Amniotic stem cell (primary cell): ENCODE data around the gene IGSF22.

Experiments used
- DNase-seq: peaks from one replicate; lab custom pipeline; 2025; lab: John Stamatoyannopoulos, UW

The IGSF22 gene

DNA sequence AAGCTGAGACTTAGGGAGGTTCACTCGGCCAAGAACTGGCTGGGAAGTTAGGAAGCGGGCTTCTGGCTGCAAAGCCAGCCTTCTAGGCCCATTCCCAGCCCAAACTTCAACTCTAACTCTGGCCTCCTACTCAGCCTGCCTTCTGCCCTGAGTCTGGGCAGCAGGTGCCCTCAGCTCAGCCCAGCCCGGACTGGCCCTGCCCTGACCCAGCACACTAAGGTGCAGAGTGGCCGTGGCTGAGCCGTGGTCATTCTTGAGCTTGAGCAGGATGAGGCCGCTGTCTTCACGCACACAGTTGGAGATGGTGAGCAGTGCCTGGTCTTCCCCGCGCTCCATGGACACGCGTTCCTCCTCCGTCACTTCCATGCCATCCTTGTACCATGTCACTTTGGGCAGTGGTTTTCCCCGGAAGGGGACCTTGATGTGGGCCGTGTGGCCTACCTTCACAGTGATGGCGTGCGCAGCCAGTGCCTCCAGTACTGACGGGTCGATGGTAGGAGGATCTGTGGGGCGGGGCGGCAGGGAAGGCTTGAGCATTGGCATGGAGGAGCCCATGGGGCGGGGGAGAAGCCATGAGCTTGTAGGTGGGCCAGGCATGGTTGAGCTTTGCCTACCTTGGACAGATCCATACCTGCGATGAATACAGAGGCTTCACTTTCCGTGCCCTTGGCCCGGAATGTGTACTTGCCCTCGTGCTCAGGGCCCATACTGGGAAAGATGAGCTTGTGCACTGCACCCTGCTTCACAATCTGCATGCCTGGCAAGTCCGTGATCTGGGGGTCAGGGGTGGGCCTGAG is 12.1 kb downstream of the IGSF22 start:
- DNase-seq = no peak

DNA sequence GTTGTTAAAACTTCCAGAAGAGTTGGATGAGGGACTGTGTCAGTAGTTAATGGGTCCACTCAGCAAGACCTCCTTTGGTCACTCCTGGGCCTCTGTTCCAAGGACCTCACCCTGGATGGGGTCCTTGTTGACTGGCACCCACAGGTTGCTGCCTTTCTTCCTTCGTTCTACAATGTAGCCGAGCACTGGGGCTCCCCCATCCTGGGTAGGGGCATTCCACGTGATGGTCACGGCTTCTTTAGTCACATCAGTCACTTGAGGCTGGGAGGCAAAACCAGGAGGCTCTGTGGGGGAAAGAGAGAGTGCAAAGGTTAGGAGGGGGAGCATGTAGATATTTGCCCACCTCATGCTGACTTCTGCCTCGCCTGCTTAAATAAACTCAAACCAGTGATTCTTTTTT is 15.4 kb downstream of the IGSF22 start:
- no peak for DNase-seq

DNA sequence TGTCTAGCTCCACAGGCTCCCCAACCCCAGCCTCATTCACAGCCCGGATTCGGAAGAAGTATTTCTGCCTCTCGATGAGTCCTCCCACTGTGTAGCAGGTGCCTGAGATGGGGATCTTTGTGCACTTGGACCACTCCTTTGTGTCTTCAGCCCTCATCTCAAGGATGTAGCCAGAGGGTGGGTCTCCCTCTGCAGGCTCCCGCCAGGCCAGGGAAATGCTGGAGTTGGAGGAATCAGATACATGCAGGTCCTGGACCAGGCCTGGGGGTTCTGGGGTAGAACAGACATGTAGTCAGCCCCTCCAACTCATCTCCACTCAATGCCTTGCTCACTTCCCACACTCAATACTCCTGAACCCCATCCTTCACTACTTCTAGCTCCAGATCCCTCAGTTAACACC is 16.6 kb downstream of the IGSF22 start:
- DNase-seq = no peak

DNA sequence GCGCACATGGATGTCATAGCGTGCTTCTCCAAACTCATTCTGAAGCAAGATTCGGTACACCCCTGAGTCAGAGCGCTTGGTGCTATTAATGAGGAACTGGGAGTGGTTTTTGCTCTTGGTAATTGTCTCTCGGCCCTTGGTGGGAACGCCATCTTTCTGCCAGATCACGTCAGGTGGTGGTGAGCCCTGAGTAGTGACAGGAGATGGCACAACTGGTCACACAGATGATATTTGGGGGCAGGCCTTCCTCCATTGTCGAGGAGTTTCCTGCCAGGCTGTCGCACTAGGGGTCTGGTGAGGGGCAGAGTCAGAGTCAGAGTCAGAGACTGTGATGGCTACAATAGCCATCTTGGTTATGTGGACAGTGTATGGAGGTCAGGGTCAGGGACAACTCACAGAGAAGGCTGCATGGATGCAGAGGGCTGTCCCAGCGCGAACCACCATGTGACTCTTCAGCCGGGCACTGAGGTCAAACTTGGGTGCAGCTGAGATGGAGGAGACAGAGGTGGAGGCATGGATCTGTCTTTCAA is 18.1 kb downstream of the IGSF22 start:
- DNase-seq = no peak

DNA sequence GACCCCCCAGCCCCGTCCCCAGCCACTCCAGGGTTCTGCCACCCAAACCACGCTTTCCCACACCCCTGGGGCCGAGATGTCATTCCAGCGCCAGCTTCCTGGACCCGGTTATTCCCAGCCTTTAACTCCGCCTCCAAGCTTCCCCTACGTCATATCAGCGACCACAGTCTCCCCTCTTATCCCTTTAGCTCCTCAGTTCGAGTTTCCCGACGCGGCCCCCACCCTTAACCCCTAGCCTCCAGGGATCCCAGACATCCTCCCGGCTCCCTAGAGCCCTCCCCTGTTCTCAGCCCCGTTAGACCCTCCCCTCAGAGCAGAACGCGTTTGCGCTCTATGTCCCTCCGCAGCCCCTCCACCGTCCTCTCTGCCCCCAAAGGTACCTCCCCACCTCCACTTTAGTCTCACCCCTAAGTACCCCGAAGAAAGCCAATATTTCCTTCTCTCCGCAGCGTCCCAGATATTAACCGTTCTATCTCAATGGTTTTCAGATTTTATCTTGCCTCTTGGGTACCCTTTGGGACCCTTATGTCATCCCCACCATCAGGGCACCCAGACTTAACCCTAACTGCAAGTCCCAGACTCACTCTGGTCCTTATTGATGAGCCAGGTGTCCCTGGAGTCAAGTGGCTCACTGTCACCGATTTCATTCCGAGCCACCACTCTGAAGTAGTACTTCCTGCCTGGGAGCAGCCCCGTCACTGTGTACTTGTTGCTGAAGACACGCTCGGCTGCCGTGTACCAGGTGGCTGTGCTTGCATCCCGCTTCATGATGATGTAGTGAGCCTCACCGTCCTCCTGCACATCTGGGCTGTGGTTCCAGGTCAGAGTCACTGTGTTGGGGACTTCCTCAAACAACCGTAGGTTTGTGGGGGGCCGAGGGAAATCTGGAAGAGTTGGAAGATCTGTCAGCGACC is 19.4 kb downstream of the IGSF22 start:
- DNase-seq = no peak

DNA sequence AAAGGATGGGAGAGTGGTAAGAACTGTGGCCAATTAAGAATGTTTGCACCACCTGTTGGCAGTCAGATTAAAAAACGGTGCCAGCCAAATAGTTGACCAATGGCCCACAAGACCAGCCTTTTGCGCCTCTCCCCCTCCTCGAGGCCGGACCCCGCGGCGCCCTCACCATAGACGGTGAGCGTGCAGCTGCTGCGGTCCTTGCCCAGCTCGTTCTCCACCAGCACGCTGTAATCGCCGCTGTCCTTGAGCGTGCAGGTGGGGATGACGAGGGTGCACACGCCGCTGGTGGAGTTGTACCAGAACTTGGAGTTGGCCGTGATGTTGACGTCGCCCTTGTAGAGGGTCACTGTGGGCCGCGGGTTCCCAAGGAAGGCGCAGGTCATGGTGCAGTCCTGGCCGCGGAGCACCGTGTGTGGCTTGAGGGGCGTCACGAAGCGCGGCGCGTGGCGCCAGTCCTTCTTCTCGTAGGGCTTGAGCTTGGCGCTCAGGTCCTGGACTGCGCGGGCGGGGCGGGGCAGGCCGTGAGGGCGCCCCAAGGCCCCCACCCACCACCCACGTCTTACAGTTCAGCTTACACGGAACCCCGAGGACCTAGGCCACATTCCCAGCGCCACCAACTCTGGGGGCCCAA is 20.2 kb downstream of the IGSF22 start:
- no peak for DNase-seq

DNA sequence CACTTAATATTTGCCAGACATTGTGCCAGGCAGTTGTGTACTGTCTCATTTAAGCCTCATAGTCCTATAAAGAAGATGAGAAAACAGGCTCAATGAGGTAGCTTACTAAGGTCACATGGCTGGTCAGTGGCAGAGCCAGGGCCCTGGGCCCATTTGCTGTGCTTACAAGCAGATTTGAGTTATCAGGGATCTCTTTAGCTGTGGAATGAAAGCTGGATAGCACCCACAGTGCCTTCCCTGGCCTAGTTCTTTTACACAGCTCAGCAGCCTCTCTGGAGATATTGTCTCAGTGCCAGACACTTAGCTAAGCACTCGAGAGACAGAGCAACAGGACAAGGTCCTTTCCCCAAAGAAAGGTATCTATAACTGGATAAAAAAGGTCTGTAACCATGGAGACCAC is 21.3 kb downstream of the IGSF22 start:
- no peak for DNase-seq

DNA sequence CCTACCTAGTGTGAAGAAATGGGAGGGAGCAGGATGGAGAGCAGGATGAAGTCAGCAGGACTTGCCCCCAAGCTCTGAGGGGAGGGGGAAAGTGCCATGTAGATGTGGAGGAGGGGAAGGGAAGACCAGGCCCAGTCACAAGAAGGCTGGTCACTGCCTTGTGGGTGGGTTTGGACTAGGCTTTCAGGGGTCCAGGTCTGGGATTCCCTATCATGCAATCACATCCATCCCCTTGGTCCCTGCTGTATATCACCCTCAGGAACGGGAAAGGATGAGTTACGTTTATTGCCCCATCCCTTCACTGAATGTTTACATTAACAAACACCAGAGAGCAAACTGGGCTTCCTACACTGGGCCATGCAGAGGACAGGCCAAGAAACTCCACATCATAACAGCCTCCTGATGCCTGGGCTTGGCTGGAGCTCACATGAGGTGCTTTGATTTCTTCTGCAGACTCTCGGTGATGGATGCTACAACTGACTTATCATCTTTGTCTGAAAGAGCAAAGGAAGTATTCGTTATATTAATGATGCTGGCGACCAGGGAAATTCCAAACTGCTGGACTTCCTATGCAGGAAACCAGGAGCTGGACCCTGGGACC is 21.8 kb downstream of the IGSF22 start:
- DNase-seq = no peak

DNA sequence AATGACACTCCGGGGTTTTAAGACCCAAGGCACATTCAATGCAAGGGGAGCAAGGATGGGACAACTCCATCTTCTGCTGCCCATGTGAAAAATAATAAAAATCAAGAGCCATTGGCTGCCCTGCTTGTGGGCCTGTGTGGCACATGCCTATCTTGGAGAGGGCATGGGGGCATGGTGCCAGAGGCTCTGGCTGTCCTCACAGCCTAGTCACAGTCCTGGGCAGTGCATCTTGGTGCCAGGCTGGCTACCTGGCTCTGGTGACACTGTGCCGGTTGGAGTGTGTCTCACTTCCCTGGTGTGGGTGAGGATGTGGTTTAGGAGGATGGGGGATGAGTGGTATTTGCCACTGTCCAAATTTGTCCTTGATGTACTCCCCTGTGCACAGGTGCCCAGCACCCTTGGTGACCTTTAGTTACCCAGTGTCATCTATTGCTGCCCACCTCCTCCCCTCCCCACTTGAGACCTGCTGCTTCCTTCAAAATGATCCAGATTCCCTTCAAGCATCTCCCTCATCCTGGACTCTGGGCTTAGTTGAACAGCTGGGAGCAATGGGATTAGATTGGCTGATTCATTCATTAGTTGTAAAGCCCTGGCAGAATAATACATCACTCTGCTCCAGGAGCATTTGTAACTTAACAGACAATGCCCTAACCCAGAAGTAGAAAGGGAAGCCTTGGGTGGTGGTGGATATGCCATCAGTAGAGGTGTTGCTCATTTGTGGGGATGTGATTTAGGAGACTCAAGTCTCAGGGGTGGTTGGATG is 22.8 kb downstream of the IGSF22 start:
- DNase-seq = no peak

DNA sequence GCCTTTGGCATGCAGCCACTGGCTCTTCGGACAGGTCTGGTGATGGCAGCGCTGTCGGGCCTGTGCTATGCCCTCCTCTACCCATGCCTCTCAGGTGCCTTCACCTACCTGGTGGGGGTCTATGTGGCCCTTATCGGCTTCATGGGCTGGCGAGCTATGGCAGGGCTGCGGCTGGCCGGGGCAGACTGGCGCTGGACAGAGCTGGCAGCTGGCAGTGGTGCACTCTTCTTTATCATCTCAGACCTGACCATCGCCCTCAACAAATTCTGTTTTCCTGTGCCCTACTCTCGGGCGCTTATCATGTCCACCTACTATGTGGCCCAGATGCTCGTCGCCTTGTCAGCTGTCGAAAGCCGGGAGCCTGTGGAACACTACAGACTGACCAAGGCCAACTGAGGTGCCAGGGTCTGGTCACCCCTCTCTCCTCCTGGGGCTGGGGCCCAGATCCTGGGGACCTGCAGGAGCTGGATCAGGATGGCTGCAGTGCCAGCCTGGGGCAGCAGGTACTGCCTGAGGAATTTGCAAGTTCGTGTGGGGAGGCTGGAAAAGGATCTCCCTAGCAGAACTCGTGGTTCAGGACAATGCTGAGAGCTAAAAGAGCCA is 24.3 kb downstream of the IGSF22 start:
- DNase-seq = no peak

DNA sequence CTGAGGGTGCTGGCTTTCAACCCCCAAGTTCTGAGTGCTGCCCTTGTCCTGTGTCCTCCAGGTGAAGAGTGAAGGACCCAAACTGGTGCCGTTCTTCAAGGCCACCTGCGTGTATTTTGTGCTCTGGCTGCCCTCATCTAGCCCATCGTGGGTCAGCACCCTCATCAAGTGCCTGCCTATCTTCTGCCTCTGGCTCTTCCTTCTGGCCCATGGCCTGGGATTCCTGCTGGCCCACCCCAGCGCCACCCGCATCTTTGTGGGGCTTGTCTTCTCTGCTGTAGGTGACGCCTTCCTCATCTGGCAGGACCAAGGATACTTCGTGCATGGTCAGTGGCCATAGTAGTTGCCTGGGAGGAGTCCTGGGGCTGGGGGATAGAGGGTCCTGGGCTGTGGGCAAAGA is 25.1 kb downstream of the IGSF22 start:
- DNase-seq = no peak

DNA sequence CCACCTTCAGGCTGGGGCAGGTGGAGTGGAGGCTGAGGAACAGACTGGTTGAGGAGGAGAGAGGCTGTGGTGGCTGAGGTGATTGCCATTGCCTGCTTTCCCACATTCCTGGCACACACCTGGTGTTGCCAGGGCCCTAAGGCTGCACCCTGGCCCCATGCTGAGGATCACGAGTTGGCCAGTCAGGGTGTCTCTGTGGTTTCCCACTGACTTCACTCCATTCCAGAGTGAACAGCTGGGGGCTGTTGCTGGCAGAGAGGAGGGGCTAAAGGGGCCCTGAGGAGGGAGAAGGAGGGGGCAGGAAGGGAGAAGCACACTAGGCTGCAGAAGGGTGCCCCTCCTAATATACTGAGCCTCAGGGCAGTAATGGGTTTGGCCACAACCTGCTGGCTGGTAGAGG is 25.6 kb downstream of the IGSF22 start:
- DNase-seq = no peak

DNA sequence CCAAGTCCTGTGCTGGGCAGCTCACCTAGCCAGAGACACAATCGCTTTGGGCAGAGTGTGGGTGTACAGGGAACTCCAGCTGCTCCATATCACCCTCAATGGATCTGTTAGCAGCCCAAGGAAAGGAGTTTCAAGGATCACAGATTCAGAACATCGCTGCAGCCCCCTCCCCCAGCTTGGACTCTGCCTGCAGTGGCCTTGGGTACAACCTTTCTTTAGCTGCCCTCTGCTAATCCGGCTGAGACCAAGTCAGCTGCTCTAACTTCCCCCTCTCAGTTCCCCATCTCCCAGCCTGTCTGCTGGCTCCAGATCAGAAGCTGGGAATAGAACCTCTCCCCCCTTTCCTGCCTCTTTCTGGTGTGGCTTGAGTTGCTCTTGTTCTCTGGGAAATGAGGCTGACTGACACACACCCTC is 26.1 kb downstream of the IGSF22 start:
- DNase-seq = no peak

DNA sequence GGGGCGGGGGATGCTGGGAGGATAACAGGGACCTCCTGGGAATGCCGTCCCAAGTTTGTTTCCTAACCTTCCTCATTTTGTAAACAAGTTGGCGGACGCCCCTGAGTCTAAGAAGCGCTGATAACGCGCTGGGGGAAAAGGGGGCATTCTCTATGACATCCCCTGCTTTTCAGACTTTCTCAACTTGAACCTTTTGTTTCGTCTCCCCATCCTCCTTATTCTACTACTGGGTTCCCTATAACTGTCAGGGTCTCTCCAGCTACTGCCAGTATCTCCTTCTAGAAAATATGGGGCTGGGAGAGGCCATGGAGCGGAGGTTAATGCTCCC is 26.8 kb downstream of the IGSF22 start:
- DNase-seq = no peak

DNA sequence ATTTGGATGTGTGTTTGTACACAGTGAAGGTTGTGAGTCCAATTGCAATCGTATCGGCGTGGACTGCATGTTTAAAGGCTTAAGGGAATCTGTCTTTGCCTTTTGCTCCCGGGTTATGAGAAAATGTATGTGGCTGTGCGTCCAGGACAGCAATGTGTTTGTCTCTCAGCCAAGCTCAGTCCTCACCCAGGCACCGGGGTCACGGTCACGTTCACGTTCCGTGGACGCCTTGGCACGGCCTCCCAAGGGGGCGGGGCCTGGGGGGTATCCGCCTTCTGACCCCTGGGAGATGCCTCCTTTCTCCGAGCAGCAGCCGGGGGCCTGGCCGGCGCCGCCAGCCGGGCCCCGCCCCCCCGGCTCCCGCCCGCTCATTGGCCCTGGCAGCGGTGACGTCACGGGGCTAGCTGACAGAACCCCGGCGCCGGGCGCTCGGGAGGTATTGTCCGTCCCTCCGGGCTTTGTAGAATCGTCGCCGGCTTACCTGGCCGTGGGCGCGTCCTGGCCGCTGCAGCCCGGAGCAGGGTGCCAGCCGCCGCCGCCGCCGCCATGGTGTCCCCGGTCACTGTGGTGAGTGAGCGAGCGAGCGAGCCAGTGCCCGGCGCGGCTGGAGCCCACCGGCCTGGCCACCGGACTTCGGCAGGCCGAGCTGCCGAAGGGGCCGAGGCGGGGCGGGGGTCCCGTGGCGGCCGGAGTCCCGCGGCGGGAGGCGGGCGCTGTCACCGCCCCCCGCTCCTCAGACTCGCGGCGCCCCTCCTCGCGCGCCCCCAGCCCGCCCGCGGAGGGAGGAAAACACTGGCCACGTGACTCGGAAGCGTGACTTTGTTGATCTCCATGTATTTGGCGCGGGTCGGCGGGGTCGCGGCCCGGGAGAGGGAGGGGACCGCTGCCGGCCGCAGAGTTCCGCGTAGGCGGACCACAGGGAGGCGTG is 27.4 kb downstream of the IGSF22 start, which contains the start of gene TMEM86A:
Gene TMEM86A (plus strand): TSS at position 439 of the 928 bp plus-strand sequence. CDS start 108 bp downstream, at position 547.
- DNase-seq = peak; percentile 58

DNA sequence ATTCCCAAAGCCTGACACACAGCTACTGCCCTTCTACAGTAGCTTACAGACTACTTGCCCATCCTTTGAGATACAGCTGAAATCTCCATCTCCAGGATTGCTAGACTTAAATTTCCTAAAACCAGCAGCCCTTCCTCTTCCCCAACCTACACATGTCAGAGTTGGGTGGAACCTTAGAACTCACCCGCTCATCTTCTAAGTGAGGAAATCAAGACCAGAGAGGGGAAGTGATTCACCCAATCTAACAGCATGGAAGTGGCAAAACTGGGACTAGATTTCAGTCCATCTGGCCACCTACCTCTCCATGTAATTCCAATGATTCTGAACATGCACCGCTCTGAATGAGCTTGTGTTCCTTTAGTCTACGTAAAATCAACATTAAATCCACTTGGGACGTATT is 28.4 kb downstream of the IGSF22 start:
- DNase-seq = no peak

DNA sequence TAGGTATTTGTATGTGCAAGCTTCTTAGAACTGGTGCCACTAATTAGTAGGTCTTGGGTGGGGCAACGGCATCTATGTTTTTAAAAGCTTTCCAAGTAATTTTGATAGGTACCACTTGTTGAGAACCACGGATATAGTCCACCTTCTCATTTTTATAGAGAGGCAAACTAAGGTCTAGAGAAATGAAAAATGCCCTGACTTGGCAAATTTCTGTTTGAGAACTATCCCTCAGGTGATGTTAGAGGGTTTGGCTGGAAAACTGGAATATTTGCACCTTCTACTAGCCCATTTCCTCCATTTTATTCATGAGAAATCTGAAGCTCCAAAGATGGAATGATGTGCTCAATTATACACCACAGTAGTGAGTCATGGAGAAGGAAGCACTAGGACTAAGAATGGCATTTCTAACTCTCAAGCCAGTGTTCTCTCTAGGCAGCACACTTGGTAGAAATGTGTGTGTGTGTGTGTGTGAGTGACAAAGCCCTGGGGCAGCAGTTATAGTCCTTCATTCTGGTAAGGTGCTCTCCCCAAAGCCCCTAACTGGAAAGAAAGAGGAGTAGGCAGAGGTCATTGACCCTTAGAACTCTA is 29.3 kb downstream of the IGSF22 start:
- no peak for DNase-seq

DNA sequence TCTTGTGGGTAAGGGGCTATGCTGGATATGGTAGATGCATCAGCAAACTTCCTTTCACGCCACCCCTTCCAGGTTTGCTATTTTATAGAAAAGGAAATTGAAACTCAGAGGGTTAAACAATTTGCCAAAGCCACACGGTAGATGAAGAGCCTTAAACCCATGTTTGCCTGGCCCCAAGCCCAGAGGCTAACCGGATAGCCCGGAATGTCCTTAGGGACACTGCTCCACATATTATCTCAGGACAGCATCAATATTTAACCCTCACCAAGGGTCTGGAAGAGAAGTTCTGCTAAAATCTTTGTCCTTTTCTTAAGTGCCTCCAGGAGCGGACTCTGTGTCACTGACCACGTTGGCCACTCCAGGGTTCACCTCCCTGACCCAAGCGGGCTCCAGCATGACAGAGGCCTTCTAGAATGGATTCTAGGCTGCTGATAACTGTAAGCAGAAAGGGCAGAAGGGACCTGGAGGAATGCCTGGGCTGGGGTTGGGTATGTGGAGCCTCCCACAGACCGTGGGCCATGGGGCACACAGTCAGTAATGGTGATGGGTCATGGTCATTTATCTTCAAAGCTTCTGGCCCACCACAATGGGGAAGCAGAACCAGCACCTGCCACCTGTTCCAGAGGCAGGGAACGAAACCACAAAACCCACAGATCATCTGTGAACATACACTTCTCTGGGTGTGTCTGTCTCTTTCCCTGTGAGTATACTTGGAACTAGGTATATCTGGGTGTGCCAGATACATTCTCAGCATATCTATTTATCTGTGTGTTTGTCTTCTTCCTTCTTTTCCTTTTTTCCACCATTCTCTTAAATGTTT is 32.8 kb downstream of the IGSF22 start:
- no peak for DNase-seq
